Fibroblast of lung (primary cell): ENCODE measurements around the gene TM9SF1.

ENCODE experiments used
- EZH2 ChIP-seq: IDR thresholded peaks from 2 replicates; pipeline ENCODE4 v1.5.1; 2012; ENCODE audit warnings: low read length, control low read depth, mild to moderate bottlenecking; ENCODE audit errors: missing control alignments
- TF ChIP-seq, protein P1 (sequence below), 2 donors: IDR thresholded peaks in 1 of 2; conservative IDR thresholded peaks in 1 of 2; 1 replicate in 1 of 2; 2 replicates in 1 of 2; pipeline ENCODE4 v1.5.1; 2011 to 2012; ENCODE audit warnings: low read length in 2 of 2, control low read depth in 1 of 2, inconsistent platforms in 1 of 2, low read depth in 1 of 2, mild to moderate bottlenecking in 1 of 2

- no peak for TF ChIP-seq EZH2
- TF ChIP-seq, protein P1, sequence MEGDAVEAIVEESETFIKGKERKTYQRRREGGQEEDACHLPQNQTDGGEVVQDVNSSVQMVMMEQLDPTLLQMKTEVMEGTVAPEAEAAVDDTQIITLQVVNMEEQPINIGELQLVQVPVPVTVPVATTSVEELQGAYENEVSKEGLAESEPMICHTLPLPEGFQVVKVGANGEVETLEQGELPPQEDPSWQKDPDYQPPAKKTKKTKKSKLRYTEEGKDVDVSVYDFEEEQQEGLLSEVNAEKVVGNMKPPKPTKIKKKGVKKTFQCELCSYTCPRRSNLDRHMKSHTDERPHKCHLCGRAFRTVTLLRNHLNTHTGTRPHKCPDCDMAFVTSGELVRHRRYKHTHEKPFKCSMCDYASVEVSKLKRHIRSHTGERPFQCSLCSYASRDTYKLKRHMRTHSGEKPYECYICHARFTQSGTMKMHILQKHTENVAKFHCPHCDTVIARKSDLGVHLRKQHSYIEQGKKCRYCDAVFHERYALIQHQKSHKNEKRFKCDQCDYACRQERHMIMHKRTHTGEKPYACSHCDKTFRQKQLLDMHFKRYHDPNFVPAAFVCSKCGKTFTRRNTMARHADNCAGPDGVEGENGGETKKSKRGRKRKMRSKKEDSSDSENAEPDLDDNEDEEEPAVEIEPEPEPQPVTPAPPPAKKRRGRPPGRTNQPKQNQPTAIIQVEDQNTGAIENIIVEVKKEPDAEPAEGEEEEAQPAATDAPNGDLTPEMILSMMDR (conservative IDR thresholded peaks at IDR 0.05 in 1 of 2, IDR thresholded peaks at IDR 0.05 in 1 of 2; ENCODE audit: low read depth in 1 of 2, low read length in 2 of 2), result no peak
Observed at GRCh38 chr14:24235804-24236688, 40.8 kb upstream of the TM9SF1 start.
